GM13976 (cell line): ENCODE data around the gene CDC42SE1.
A peak's percentile ranks its signal among the peaks of the same experiment; 100 is the strongest.

Source experiments
- DNase-seq: peaks from one replicate; pipeline ENCODE4 v3.0.0; 2012; ENCODE audit warnings: low spot score
- CTCF ChIP-seq: IDR thresholded peaks from 2 replicates; pipeline ENCODE4 v1.5.1; 2012; ENCODE audit warnings: borderline replicate concordance, mild to moderate bottlenecking; ENCODE audit not compliant: insufficient read depth; ENCODE audit errors: extremely low read depth, missing control alignments, control extremely low read depth
- in situ Hi-C: fragments of 300-500 bp; cut with MboI; formaldehyde crosslinking; loops from one replicate; pipeline ENCODE4 v1.12.0; 2022; ENCODE audit warnings: low sequenced_read_pairs, mixed read lengths, inconsistent platforms; ENCODE audit not compliant: unreplicated experiment

CDC42SE1 gene

GRCh38 chr1:151026460-151026859 lies 33.0 kb downstream of the CDC42SE1 start:
- DNase-seq, result no peak
- in situ Hi-C loops, result no loop called here
- no peak for TF ChIP-seq CTCF

GRCh38 chr1:151024540-151025146 lies 34.8 kb downstream of the CDC42SE1 start:
- peak; percentile 72 for TF ChIP-seq CTCF
- DNase-seq, result peak; percentile 85
- in situ Hi-C loops, result no loop called here

GRCh38 chr1:151013518-151013917 lies 45.9 kb downstream of the CDC42SE1 start:
- no peak for DNase-seq
- in situ Hi-C loops, result no loop called here
- no peak for TF ChIP-seq CTCF

GRCh38 chr1:151012684-151013471 lies 46.5 kb downstream of the CDC42SE1 start:
- in situ Hi-C loops, result no loop called here
- DNase-seq, result no peak
- TF ChIP-seq CTCF, result no peak

GRCh38 chr1:151011154-151011850 lies 48.1 kb downstream of the CDC42SE1 start:
- no peak for TF ChIP-seq CTCF
- in situ Hi-C loops, result no loop called here
- no peak for DNase-seq

GRCh38 chr1:151010346-151010726 lies 49.1 kb downstream of the CDC42SE1 start:
- no peak for DNase-seq
- in situ Hi-C loops, result no loop called here
- TF ChIP-seq CTCF, result no peak
